Uterus (tissue), 4 donors: ENCODE data around the gene PALD1. TPM values are rescaled to one million over a fixed set of nuclear protein-coding genes. Genes with fewer than 3 reads are reported as not detected.

Source experiments
- DNase-seq, 2 donors: peaks; one replicate each; pipeline ENCODE4 v3.0.0-alpha.2; 2019 to 2020
- H3K27ac ChIP-seq, 2 donors: fragments of 200-600 bp; sonication (generic); 1 replicate in 1 of 2; 2 replicates in 1 of 2; pipeline ENCODE4 v1.5.1; 2016 to 2018
- H3K27me3 ChIP-seq, 2 donors: fragments of 200-600 bp; sonication (generic); one replicate each; pipeline ENCODE4 v1.5.1; 2018 to 2019; ENCODE audit warnings: control low read depth in 1 of 2
- H3K36me3 ChIP-seq, 2 donors: fragments of 200-600 bp; sonication (generic); one replicate each; pipeline ENCODE4 v1.5.1; 2019; ENCODE audit warnings: control low read depth in 1 of 2
- H3K4me1 ChIP-seq, 2 donors: fragments of 200-600 bp; sonication (generic); one replicate each; pipeline ENCODE4 v1.5.1; 2018 to 2019; ENCODE audit warnings: control low read depth in 1 of 2
- H3K4me3 ChIP-seq, 2 donors: fragments of 200-600 bp; sonication (generic); 1 replicate in 1 of 2; 2 replicates in 1 of 2; pipeline ENCODE4 v1.5.1; 2018 to 2019; ENCODE audit warnings: mild to moderate bottlenecking in 1 of 2
- H3K9me3 ChIP-seq, 2 donors: fragments of 200-600 bp; sonication (generic); one replicate each; pipeline ENCODE4 v1.5.1; 2019; ENCODE audit warnings: control low read depth in 1 of 2
- POLR2A ChIP-seq, 2 donors: fragments of 450-650 bp; IDR thresholded peaks; one replicate each; pipeline ENCODE4 v1.6.1; 2016; ENCODE audit warnings: antibody characterized with exemption in 2 of 2, mild to moderate bottlenecking in 1 of 2, moderate library complexity in 1 of 2
- intact Hi-C: fragments of 100-400 bp; cut with DNase I; formaldehyde crosslinking; loops from one replicate; pipeline ENCODE4 v1.15.1; 2023; ENCODE audit warnings: low total_unique reads
- total RNA-seq, 4 donors: library from RNA; depleted of rRNA in 3 of 4; stranded (reverse); fragments of >200 nt in 3 of 4; gene quantifications; one replicate each; pipeline versions ENCODE4 v1.1.0 to v1.2.4, GENCODE V29; 2014 to 2023
- TF ChIP-seq, protein P1 (sequence below), 4 experiments: fragments of 200-600 bp in 2 of 4; fragments of 450-650 bp in 2 of 4; sonication (generic) in 2 of 4; IDR thresholded peaks; one replicate each; pipeline ENCODE4 v1.5.1; 2016 to 2019; ENCODE audit warnings: antibody characterized with exemption in 4 of 4, mild to moderate bottlenecking in 2 of 4, moderate library complexity in 1 of 4
- donor health status: DM: yes; HTN: yes; CAD: no.

The PALD1 gene
- total RNA-seq, 4 donors from 2014 or later, result 1.8 to 21.6 (median 10.3) TPM

DNA sequence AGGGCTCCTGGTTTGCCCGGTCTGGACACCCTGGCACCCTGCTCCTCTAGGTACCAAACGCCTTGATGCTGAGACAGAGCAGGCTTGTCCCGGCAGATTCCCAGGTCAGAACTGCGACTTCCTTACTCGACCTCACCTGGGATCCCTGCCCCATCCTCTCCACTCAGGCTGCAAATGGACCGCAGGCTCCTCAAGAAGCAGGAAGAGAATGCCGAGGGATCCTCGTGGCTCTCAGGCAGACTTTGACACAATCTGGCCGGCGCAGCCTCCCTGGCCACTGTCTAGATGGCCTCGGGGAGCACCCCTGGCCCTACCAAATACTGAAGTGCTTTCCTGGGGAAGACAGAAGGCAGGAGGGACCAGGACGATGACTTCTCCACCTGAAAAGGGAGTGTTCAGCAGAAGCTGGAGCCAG is 36.7 kb upstream of the PALD1 start:
- Histone ChIP-seq H3K9me3 (no peaks in the 10 kb centered on the region), H3K4me3 (no peak overlapping the region), H3K27me3 (peaks cover 0 to 8% of the 10 kb centered on the region in 2 donors), H3K27ac (no peak overlapping the region), H3K36me3 (no peaks in the 10 kb centered on the region), H3K4me1 (peaks cover 0 to 17% of the 10 kb centered on the region in 2 donors)
- no peak for TF ChIP-seq POLR2A (IDR thresholded peaks at IDR 0.05)
- TF ChIP-seq, protein P1, sequence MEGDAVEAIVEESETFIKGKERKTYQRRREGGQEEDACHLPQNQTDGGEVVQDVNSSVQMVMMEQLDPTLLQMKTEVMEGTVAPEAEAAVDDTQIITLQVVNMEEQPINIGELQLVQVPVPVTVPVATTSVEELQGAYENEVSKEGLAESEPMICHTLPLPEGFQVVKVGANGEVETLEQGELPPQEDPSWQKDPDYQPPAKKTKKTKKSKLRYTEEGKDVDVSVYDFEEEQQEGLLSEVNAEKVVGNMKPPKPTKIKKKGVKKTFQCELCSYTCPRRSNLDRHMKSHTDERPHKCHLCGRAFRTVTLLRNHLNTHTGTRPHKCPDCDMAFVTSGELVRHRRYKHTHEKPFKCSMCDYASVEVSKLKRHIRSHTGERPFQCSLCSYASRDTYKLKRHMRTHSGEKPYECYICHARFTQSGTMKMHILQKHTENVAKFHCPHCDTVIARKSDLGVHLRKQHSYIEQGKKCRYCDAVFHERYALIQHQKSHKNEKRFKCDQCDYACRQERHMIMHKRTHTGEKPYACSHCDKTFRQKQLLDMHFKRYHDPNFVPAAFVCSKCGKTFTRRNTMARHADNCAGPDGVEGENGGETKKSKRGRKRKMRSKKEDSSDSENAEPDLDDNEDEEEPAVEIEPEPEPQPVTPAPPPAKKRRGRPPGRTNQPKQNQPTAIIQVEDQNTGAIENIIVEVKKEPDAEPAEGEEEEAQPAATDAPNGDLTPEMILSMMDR (IDR thresholded peaks at IDR 0.05), result no peak
- intact Hi-C loops, result no loop called here
- no peak for DNase-seq

DNA sequence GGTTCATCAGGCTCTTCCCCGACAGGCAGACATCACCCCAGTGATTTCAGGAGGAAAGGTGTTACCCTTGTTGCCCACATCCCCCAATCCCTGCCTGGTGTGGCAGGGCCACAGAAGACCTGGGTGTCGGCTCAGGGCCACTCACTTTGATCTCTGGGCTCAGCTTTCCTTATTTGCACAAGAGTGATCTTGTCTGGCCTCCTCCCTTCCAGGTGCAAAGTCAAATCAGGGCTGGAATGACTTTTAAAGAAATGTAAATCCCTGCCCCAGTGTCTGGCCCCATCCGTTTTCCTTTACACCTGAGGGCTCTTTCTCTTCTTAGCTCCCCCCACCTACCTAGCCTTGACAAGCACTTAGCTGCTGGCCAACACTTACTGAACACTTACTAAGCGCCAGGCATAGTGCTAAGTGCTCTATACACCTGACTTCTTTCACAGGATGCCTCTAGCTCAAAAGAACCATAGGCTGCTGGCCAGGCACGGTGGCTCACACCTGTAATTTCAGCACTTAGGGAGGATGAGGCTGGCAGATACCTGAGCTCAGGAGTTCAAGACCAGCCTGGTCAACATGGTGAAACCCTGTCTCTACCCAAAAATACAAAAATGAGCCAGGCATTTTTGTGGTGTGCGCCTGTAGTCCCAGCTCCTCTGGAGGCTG is 36.1 kb upstream of the PALD1 start:
- intact Hi-C loops, result no loop called here
- Histone ChIP-seq H3K27me3 (peaks cover 0 to 8% of the 10 kb centered on the region in 2 donors), H3K9me3 (no peaks in the 10 kb centered on the region), H3K36me3 (no peaks in the 10 kb centered on the region), H3K4me1 (peaks cover 0 to 17% of the 10 kb centered on the region in 2 donors), H3K4me3 (no peak overlapping the region), H3K27ac (no peak overlapping the region)
- no peak for DNase-seq
- TF ChIP-seq, protein P1 (IDR thresholded peaks at IDR 0.05), result no peak
- no peak for TF ChIP-seq POLR2A (IDR thresholded peaks at IDR 0.05)

DNA sequence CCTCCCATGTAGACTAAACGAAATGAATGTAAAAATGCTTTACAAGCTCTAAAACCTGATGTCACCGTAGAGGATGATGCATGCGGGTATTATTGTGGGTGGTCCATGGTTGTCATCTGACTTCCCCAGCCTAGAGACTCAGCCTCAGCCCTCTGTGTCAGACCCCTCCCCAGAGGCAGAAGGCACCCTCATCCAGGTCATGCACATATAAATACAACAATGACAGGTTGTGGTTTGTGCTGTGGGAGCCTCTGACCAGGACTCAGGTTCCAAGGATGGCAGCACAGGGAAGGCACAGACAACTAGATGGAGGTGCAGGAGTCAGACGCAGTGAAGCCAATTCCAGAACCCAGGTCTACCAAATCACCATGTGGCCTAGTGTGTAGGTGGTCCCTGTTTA is 33.8 kb upstream of the PALD1 start:
- Histone ChIP-seq H3K4me1 (peaks cover 0 to 17% of the 10 kb centered on the region in 2 donors), H3K4me3 (no peak overlapping the region), H3K27me3 (peaks cover 0 to 8% of the 10 kb centered on the region in 2 donors), H3K9me3 (no peaks in the 10 kb centered on the region), H3K27ac (no peak overlapping the region), H3K36me3 (no peaks in the 10 kb centered on the region)
- TF ChIP-seq, protein P1 (IDR thresholded peaks at IDR 0.05), result no peak
- TF ChIP-seq POLR2A (IDR thresholded peaks at IDR 0.05), result no peak
- no peak for DNase-seq
- intact Hi-C loops, result no loop called here

DNA sequence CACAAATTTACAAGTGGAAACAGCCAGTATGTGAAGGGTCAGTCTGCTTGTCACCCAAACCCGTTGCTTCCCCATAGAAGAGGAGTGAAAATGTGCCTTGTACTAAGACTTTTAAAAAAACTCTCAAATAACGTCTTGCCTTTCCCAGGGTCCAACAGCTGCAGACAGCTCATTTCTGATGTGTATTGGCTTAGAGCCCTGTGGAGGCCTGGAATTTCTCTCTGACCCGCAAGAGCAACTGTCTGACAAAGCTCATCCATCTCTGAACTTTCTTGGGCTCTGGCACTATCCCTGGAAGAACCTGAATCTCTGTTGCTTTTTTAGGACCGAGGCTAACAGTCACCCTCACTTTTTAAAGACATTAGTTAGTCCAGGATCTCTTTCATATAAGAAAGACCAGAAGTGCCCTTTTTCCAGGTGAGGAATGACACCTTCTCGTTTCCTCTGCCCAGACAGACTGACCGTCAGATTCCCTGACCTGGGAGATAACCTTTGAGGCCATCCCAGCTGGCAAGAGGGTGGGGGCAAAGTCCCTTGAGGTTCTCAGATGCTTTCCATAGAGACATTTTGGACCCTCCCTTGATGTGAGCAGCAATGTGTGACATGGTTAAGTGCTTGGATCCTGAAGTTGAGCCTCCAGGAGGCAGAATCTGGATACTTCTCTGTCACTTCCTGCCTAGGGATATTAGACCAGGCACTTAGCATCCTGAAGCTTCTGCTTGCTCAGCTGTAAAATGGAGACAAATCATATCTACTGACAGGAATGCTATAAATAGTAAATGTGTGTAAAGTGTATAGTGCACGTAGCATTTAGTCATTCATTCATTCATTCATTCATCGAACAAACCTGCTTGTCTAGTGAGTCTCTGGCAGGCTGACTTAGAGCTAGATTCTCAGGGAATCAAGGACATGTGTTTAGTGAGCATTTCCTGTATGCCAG is 32.6 kb upstream of the PALD1 start:
- Histone ChIP-seq H3K36me3 (no peaks in the 10 kb centered on the region), H3K27me3 (no peaks in the 10 kb centered on the region), H3K27ac (peak overlapping the region; percentile 3 to 20), H3K9me3 (no peaks in the 10 kb centered on the region), H3K4me3 (no peak overlapping the region), H3K4me1 (peaks cover 0 to 9% of the 10 kb centered on the region in 2 donors)
- peak in 1 of 2 donors; percentile 55 for DNase-seq
- TF ChIP-seq, protein P1 (IDR thresholded peaks at IDR 0.05), result no peak
- TF ChIP-seq POLR2A (IDR thresholded peaks at IDR 0.05), result no peak
- intact Hi-C loops, result no loop called here

DNA sequence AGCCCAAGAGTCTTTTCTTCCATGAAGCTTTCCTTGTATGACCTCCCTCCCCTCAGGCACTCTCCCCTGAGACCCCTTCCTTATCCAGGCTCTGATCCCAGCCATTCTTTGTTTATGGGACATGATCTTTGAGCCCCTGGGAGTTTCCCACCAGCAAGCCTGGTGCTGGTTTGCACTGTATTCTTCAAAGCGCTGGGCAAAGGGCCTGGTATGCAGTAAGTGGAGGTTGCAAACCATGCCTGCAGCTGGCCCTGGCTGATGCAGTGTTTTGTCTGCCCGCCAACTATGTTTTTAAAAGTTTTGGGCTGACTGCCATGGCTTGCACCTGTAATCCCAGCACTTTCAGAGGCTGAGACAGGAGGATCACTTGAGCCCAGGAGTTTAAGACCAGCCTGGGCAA is 30.3 kb upstream of the PALD1 start:
- no peaks in the 10 kb centered on the region for H3K9me3 ChIP-seq
- H3K4me1 ChIP-seq, result peaks cover 0 to 3% of the 10 kb centered on the region in 2 donors
- intact Hi-C loops, result no loop called here
- H3K27ac ChIP-seq, result no peak overlapping the region
- TF ChIP-seq, protein P1 (IDR thresholded peaks at IDR 0.05), result no peak
- no peak for TF ChIP-seq POLR2A (IDR thresholded peaks at IDR 0.05)
- no peaks in the 10 kb centered on the region for H3K36me3 ChIP-seq
- H3K4me3 ChIP-seq, result no peak overlapping the region
- H3K27me3 ChIP-seq, result no peaks in the 10 kb centered on the region
- DNase-seq, result no peak
